NT2/D1 (cell line): ENCODE results near the gene LATS1.
"Not testable (repeated sequence)": the region's sequence is repeated elsewhere in the genome, so short reads cannot be mapped to it uniquely, and the experiment has no call there.

Source experiments
- DNase-seq: peaks from one replicate; pipeline ENCODE4 v3.0.0-alpha.2; 2011; ENCODE audit warnings: low read depth, low spot score
- H3K27me3 ChIP-seq: 2 replicates; pipeline ENCODE4 v1.6.0; 2011; ENCODE audit warnings: mild to moderate bottlenecking; ENCODE audit not compliant: insufficient read length, insufficient read depth
- H3K36me3 ChIP-seq: 2 replicates; pipeline ENCODE4 v1.6.1; 2011; ENCODE audit warnings: mild to moderate bottlenecking, low read length, mixed read lengths; ENCODE audit not compliant: insufficient read depth, insufficient read length
- H3K4me1 ChIP-seq: 2 replicates; pipeline ENCODE4 v1.5.1; 2011; ENCODE audit not compliant: insufficient read depth, insufficient read length
- H3K4me3 ChIP-seq: 2 replicates; pipeline ENCODE4 v1.5.1; 2011; ENCODE audit warnings: low read depth; ENCODE audit not compliant: insufficient read length
- H3K9ac ChIP-seq: 2 replicates; pipeline ENCODE4 v1.6.0; 2011; ENCODE audit warnings: low read depth; ENCODE audit not compliant: insufficient read length
- H3K9me3 ChIP-seq: 2 replicates; pipeline ENCODE4 v1.5.1; 2011; ENCODE audit warnings: mild to moderate bottlenecking, low read length; ENCODE audit not compliant: insufficient read depth
- SUZ12 ChIP-seq: IDR thresholded peaks from 2 replicates; pipeline ENCODE4 v1.6.1; 2011; ENCODE audit not compliant: insufficient read length, insufficient read depth; ENCODE audit errors: extremely low read depth
- YY1 ChIP-seq: IDR thresholded peaks from 2 replicates; pipeline ENCODE4 v1.6.1; 2011; ENCODE audit not compliant: insufficient read length, insufficient read depth
- ZNF274 ChIP-seq: IDR thresholded peaks from 2 replicates; pipeline ENCODE4 v1.6.1; 2011; ENCODE audit warnings: mild to moderate bottlenecking, low read depth, low read length

The LATS1 gene

DNA sequence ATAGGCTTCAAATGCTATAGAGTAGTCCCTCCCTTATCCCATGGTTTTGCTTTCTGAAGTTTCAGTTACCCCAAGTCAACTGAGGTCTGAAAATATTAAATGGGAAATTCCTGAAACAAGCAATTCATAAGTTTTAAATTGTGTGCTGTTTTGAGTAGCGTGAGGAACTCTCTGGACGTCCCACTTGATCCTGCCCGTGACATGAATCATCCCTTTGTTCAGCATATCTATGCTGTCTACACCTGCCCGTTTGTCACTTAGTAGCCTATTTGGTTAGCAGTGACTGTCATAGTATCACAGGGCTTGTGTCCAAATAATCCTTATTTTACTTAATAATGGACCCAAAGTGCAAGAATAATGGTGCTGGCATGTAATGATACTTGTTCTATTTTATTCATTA, 36.6 kb upstream of the LATS1 start:
- no peak overlapping the region for H3K9ac ChIP-seq
- H3K4me1 ChIP-seq, result no peaks in the 10 kb centered on the region
- H3K9me3 ChIP-seq, result no peaks in the 10 kb centered on the region
- H3K27me3 ChIP-seq, result no peaks in the 10 kb centered on the region
- no peak for DNase-seq
- TF ChIP-seq ZNF274 (no peak), SUZ12 (no peak), YY1 (no peak)
- H3K36me3 ChIP-seq, result no peaks in the 10 kb centered on the region
- H3K4me3 ChIP-seq, result no peak overlapping the region

- H3K9ac ChIP-seq, H3K4me1 ChIP-seq, H3K9me3 ChIP-seq, DNase-seq, H3K27me3 ChIP-seq, H3K36me3 ChIP-seq, H3K4me3 ChIP-seq: not testable (repeated sequence)
Observed at GRCh38 chr6:149753374-149753637, 35.4 kb upstream of the LATS1 start.

DNA sequence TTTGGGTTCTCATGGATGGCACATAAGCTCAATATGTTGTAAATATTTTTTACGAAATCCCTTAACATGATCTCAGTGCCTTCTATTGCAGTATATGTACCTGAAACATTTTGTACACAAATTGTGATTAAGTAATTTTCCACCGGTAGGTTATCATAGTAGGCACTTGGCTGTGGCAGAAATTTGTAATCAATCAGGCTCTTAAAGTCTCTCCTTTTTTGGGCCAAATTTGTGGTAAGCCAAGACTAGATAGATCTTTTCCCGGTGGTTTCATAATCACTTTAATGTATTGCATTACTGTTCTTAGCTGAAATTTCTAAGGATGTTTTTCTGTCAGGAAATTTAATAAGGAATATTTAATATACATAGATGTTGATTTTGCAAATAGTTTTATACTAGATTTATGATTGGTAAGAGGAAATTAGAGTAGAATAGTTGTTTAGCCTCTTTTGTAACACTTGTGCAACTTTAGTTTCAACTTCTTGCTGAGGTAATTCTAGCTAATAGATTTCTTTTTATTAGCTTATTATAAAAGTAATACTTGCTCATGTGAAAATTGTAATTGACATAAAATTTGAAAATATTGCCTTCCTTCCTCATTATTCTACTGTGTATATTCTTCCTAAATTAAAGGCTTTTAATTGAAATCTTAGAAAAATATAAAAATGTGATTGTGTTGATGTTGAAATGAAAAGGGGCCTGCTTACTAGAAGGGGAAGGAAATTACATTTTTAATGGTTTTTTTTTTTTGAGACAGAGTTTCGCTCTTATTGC, 34.9 kb upstream of the LATS1 start:
- Histone ChIP-seq H3K27me3 (no peaks in the 10 kb centered on the region), H3K4me1 (no peaks in the 10 kb centered on the region), H3K9ac (no peak overlapping the region), H3K36me3 (no peaks in the 10 kb centered on the region), H3K4me3 (no peak overlapping the region), H3K9me3 (no peaks in the 10 kb centered on the region)
- TF ChIP-seq ZNF274 (no peak), SUZ12 (no peak), YY1 (no peak)
- no peak for DNase-seq

- not testable (repeated sequence) for H3K4me1 ChIP-seq, H3K9me3 ChIP-seq, H3K36me3 ChIP-seq, DNase-seq, H3K9ac ChIP-seq, H3K27me3 ChIP-seq, H3K4me3 ChIP-seq
Observed at GRCh38 chr6:149751920-149752319, 34.0 kb upstream of the LATS1 start.

GRCh38 chr6:149751239-149751638, 33.3 kb upstream of the LATS1 start:
- DNase-seq, result no peak
- Histone ChIP-seq H3K9ac (no peak overlapping the region), H3K4me3 (no peak overlapping the region), H3K9me3 (no peaks in the 10 kb centered on the region), H3K27me3 (no peaks in the 10 kb centered on the region), H3K4me1 (no peaks in the 10 kb centered on the region), H3K36me3 (no peaks in the 10 kb centered on the region)
- TF ChIP-seq YY1 (no peak), ZNF274 (no peak), SUZ12 (no peak)

DNA sequence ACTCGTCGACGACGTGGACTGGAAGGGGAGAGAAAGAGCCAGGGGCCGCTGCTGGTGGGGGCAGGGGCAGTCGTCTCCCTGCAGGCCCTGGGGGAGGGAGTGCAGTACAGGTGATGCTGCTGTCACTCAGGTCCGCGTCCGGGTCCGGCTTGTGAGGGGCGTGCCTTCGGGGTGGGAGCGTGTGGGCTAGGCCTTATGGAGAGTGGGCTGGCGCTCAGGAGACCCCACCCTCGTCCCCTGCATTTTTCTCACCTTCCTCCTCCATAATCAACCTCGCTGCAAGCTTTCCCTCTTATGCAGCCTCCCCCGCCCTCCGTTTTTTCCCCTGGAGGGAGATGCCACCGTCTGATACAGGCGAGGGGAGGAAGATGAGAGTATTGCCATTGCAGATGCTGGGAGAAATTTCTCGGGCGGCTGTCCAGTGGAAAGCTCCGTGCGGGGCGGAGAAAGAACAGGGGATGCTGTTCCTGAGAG, 32.3 kb upstream of the LATS1 start:
- peak; percentile 13 for DNase-seq
- H3K36me3 ChIP-seq, result no peaks in the 10 kb centered on the region
- TF ChIP-seq SUZ12 (no peak), ZNF274 (no peak), YY1 (no peak)
- peak overlapping the region; percentile 96 for H3K9ac ChIP-seq
- peak overlapping the region; percentile 97 for H3K4me3 ChIP-seq
- H3K9me3 ChIP-seq, result no peaks in the 10 kb centered on the region
- no peaks in the 10 kb centered on the region for H3K27me3 ChIP-seq
- H3K4me1 ChIP-seq, result no peaks in the 10 kb centered on the region

GRCh38 chr6:149749594-149750135, 31.8 kb upstream of the LATS1 start, which contains the start of gene PCMT1:
Gene PCMT1, plus strand, starts transcription at chr6:149749741. Its CDS starts 161 bp downstream, at chr6:149749902.
- TF ChIP-seq ZNF274, result no peak
- no peak for TF ChIP-seq YY1
- TF ChIP-seq SUZ12, result no peak
- H3K27me3 ChIP-seq, result no peaks in the 10 kb centered on the region
- peak; percentile 68 for DNase-seq
- no peaks in the 10 kb centered on the region for H3K4me1 ChIP-seq
- H3K36me3 ChIP-seq, result peaks cover 3% of the 10 kb centered on the region
- H3K9ac ChIP-seq, result peak within 1 kb of the TSS; percentile 96
- H3K9me3 ChIP-seq, result no peaks in the 10 kb centered on the region
- peak within 1 kb of the TSS; percentile 97 for H3K4me3 ChIP-seq

DNA sequence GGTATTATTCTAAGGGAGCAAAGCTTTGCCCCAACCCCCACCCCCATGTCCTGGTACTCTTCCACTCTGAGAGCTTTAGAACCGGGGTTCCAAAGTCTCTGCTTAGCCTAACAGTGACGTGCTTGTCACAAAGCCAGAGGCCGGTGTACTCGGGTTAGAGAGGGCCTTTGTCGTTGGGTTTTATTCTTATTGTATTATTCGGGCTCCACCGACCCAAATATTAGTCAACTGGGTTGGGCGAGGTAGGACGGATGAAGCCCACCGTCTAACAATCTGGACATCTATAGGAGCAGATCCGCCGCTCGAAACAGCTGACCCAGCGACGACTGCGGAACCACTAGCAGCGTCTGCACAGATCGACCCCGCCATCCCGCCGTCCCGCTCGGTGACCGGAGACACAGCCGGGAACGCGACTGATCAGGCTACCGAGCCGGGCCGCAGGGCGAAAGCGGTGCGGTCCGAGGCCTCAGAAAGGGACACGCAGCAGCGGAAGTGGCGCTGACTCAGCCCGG, 31.2 kb upstream of the LATS1 start:
- H3K27me3 ChIP-seq, DNase-seq, H3K36me3 ChIP-seq, H3K4me1 ChIP-seq, H3K9me3 ChIP-seq: not testable (repeated sequence)
- H3K9ac ChIP-seq, result peak overlapping the region; percentile 61
- peak overlapping the region; percentile 34 for H3K4me3 ChIP-seq
